H9 (cell line): ENCODE data around the gene CDYL2. TPM values are rescaled to one million over a fixed set of nuclear protein-coding genes. Genes with fewer than 3 reads are reported as not detected.

ENCODE experiments used
- DNase-seq: peaks from one replicate; pipeline ENCODE4 v3.0.0-alpha.2; 2017
- H2AFZ ChIP-seq: one replicate; pipeline ENCODE4 v1.6.1; 2013; ENCODE audit warnings: mild to moderate bottlenecking, low read length, control low read depth, moderate library complexity
- H2AK5ac ChIP-seq: 2 replicates; pipeline ENCODE4 v1.6.1; 2013; ENCODE audit warnings: low read length, control low read depth, mixed read lengths; ENCODE audit not compliant: insufficient read length
- H2BK120ac ChIP-seq: one replicate; pipeline ENCODE4 v1.6.1; 2013; ENCODE audit warnings: low read depth, mild to moderate bottlenecking, low read length, control low read depth, inconsistent platforms; ENCODE audit not compliant: poor library complexity, severe bottlenecking
- H2BK12ac ChIP-seq: 2 replicates; pipeline ENCODE4 v1.6.1; 2013; ENCODE audit warnings: low read length, control low read depth, mixed read lengths, low read depth; ENCODE audit not compliant: insufficient read length
- H2BK15ac ChIP-seq: 2 replicates; pipeline ENCODE4 v1.6.1; 2013; ENCODE audit warnings: low read depth, low read length, control low read depth
- H2BK20ac ChIP-seq: one replicate; pipeline ENCODE4 v1.6.1; 2013; ENCODE audit warnings: low read depth, mild to moderate bottlenecking, low read length, control low read depth, inconsistent platforms; ENCODE audit not compliant: poor library complexity, severe bottlenecking
- H2BK5ac ChIP-seq: 2 replicates; pipeline ENCODE4 v1.6.1; 2013; ENCODE audit warnings: low read length, control low read depth, mixed read lengths; ENCODE audit not compliant: insufficient read length
- H3K14ac ChIP-seq: 2 replicates; pipeline ENCODE4 v1.6.1; 2013; ENCODE audit warnings: low read length, control low read depth; ENCODE audit not compliant: insufficient read depth
- H3K18ac ChIP-seq: 2 replicates; pipeline ENCODE4 v1.6.1; 2013; ENCODE audit warnings: low read depth, mild to moderate bottlenecking, mixed read lengths, low read length, control low read depth; ENCODE audit not compliant: insufficient read length
- H3K23ac ChIP-seq: 2 replicates; pipeline ENCODE4 v1.6.1; 2013; ENCODE audit warnings: low read length, control low read depth, mixed read lengths, low read depth; ENCODE audit not compliant: insufficient read length
- H3K23me2 ChIP-seq: 2 replicates; pipeline ENCODE4 v1.6.1; 2013; ENCODE audit warnings: low read depth, mild to moderate bottlenecking, mixed read lengths, low read length, control low read depth; ENCODE audit not compliant: insufficient read length, poor library complexity, severe bottlenecking
- H3K27ac ChIP-seq: 2 replicates; pipeline ENCODE4 v1.5.1; 2013; ENCODE audit warnings: low read length, control low read depth, mixed read lengths, low read depth; ENCODE audit not compliant: insufficient read length
- H3K27me3 ChIP-seq: 2 replicates; pipeline ENCODE4 v1.6.1; 2013; ENCODE audit warnings: low read length, control low read depth, inconsistent platforms; ENCODE audit not compliant: insufficient read depth
- H3K4ac ChIP-seq: 2 replicates; pipeline ENCODE4 v1.6.1; 2013; ENCODE audit warnings: low read depth, mild to moderate bottlenecking, control low read depth, inconsistent platforms, low read length, moderate library complexity
- H3K4me1 ChIP-seq: 2 replicates; pipeline ENCODE4 v1.6.1; 2013; ENCODE audit warnings: low read length, control low read depth, inconsistent platforms; ENCODE audit not compliant: insufficient read depth
- H3K4me2 ChIP-seq: 2 replicates; pipeline ENCODE4 v1.6.1; 2013; ENCODE audit warnings: low read length, control low read depth, mixed read lengths; ENCODE audit not compliant: insufficient read length, insufficient read depth
- H3K56ac ChIP-seq: 2 replicates; pipeline ENCODE4 v1.6.1; 2013; ENCODE audit warnings: low read depth, mild to moderate bottlenecking, mixed read lengths, low read length, control low read depth; ENCODE audit not compliant: insufficient read length
- H3K79me1 ChIP-seq: 2 replicates; pipeline ENCODE4 v1.6.1; 2013; ENCODE audit warnings: low read depth, mild to moderate bottlenecking, moderate library complexity, low read length, control low read depth, inconsistent platforms; ENCODE audit not compliant: insufficient read depth, poor library complexity, severe bottlenecking
- H3K79me2 ChIP-seq: 2 replicates; pipeline ENCODE4 v1.6.1; 2013; ENCODE audit warnings: low read length, control low read depth, inconsistent platforms; ENCODE audit not compliant: insufficient read depth
- H3K9ac ChIP-seq: 2 replicates; pipeline ENCODE4 v1.6.1; 2013; ENCODE audit warnings: low read length, control low read depth, mixed read lengths; ENCODE audit not compliant: insufficient read length; ENCODE audit errors: extremely low read depth
- H3K9me3 ChIP-seq: one replicate; pipeline ENCODE4 v1.6.1; 2013; ENCODE audit warnings: low read depth, low read length, inconsistent platforms; ENCODE audit not compliant: control insufficient read depth
- H3T11ph ChIP-seq: one replicate; pipeline ENCODE4 v1.6.1; 2013; ENCODE audit warnings: mild to moderate bottlenecking, low read length, control low read depth, inconsistent platforms
- H4K20me1 ChIP-seq: one replicate; pipeline ENCODE4 v1.6.1; 2013; ENCODE audit not compliant: control insufficient read depth, insufficient read length, insufficient read depth
- H4K5ac ChIP-seq: 2 replicates; pipeline ENCODE4 v1.6.1; 2013; ENCODE audit warnings: low read depth, mild to moderate bottlenecking, mixed read lengths, low read length, control low read depth; ENCODE audit not compliant: insufficient read length
- H4K8ac ChIP-seq: replicated peaks from 2 replicates; pipeline ENCODE4 v1.6.1; 2013; ENCODE audit warnings: low read length, control low read depth, mixed read lengths, low read depth; ENCODE audit not compliant: insufficient read length
- H4K91ac ChIP-seq: 2 replicates; pipeline ENCODE4 v1.6.1; 2013; ENCODE audit warnings: low read depth, mild to moderate bottlenecking, moderate library complexity, mixed read lengths, low read length, control low read depth; ENCODE audit not compliant: insufficient read length
- H3K27ac Mint-ChIP-seq, 3 experiments: 2 replicates in 2 of 3; 3 replicates in 1 of 3; pipeline ENCODE4 v1.8.0; 2020 to 2021; ENCODE audit warnings: mixed read lengths in 3 of 3, mild to moderate bottlenecking in 1 of 3, moderate library complexity in 1 of 3
- H3K27me3 Mint-ChIP-seq: 2 replicates; pipeline ENCODE4 v1.8.0; 2021; ENCODE audit warnings: low read depth, mild to moderate bottlenecking, moderate library complexity, mixed read lengths
- H3K36me3 Mint-ChIP-seq, 3 experiments: 2 replicates in 2 of 3; 3 replicates in 1 of 3; pipeline ENCODE4 v1.8.0; 2020 to 2021; ENCODE audit warnings: low read depth in 3 of 3, mixed read lengths in 3 of 3; ENCODE audit not compliant: insufficient read depth in 1 of 3
- H3K4me1 Mint-ChIP-seq, 2 experiments: 2 replicates each; pipeline ENCODE4 v1.8.0; 2020; ENCODE audit warnings: mixed read lengths in 2 of 2
- H3K4me3 Mint-ChIP-seq, 2 experiments: 2 replicates in 1 of 2; 3 replicates in 1 of 2; pipeline ENCODE4 v1.8.0; 2020 to 2021; ENCODE audit warnings: mild to moderate bottlenecking in 2 of 2, mixed read lengths in 2 of 2, moderate library complexity in 1 of 2
- H3K9me3 Mint-ChIP-seq, 2 experiments: 2 replicates in 1 of 2; 3 replicates in 1 of 2; pipeline ENCODE4 v1.8.0; 2020; ENCODE audit warnings: mild to moderate bottlenecking in 2 of 2, mixed read lengths in 2 of 2, moderate library complexity in 1 of 2
- CTCF ChIP-seq: fragments of 200-600 bp; sonication (generic); conservative IDR thresholded peaks from 3 replicates; pipeline ENCODE4 v1.8.0; 2021; ENCODE audit warnings: antibody characterized with exemption, mild to moderate bottlenecking
- whole genome bisulfite sequencing: extraction: QIAGEN DNeasy Blood & Tissue Kit; methylation state at CpG from one replicate; pipeline ENCODE4 v1.1.7; 2013; ENCODE audit warnings: missing lambda C conversion rate, low lambda C conversion rate, mixed read lengths; ENCODE audit not compliant: insufficient read length; ENCODE audit errors: extremely low coverage; 5-methylcytosine and 5-hydroxymethylcytosine counted together
- total RNA-seq: library from RNA; stranded (reverse); gene quantifications from 2 replicates; pipeline ENCODE4 v1.2.1, GENCODE V29; 2021

Gene CDYL2
- total RNA-seq, 1 experiment from 2014 or later: 4.2 TPM

GRCh38 chr16:80664226-80664625 is 140.2 kb downstream of the CDYL2 start:
- Mint-ChIP-seq H3K9me3 (peaks cover 5 to 8% of the 10 kb centered on the region in 2 experiments; a peak in 3 of 5 replicates), H3K27ac (no peak overlapping the region; a peak in 1 of 7 replicates), H3K4me3 (no peak overlapping the region), H3K27me3 (peaks cover 41% of the 10 kb centered on the region), H3K36me3 (peaks cover 0 to 5% (median 0%) of the 10 kb centered on the region in 3 experiments; a peak in 1 of 7 replicates), H3K4me1 (peaks cover 18 to 22% of the 10 kb centered on the region in 2 experiments)
- Histone ChIP-seq H2AK5ac (no peak overlapping the region), H3K23me2 (no peaks in the 10 kb centered on the region), H3K4ac (no peak overlapping the region), H4K8ac (no peak overlapping the region), H3K23ac (no peak overlapping the region), H3K56ac (no peak overlapping the region), H2BK5ac (no peak overlapping the region), H3K9me3 (no peaks in the 10 kb centered on the region), H2BK20ac (no peak overlapping the region), H3K79me2 (no peaks in the 10 kb centered on the region), H3K4me1 (peaks cover 7% of the 10 kb centered on the region; the same call in 1 of the 2 replicates), H3K79me1 (no peaks in the 10 kb centered on the region), H3T11ph (no peak overlapping the region), H3K18ac (no peak overlapping the region), H2BK120ac (no peak overlapping the region), H3K27ac (no peak overlapping the region), H2BK12ac (no peak overlapping the region), H2AFZ (no peak overlapping the region), H3K4me2 (no peak overlapping the region), H3K14ac (no peak overlapping the region), H4K5ac (no peak overlapping the region), H3K9ac (no peak overlapping the region), H4K91ac (no peak overlapping the region), H4K20me1 (no peaks in the 10 kb centered on the region), H3K27me3 (no peaks in the 10 kb centered on the region), H2BK15ac (no peak overlapping the region)
- no peak for TF ChIP-seq CTCF
- DNase-seq: no peak
- WGBS: no CpG with 5 or more reads among the region's 10 CpGs
